Measurements from ENCODE around the gene SHISAL2B.
"Not testable (repeated sequence)": the region's sequence is repeated elsewhere in the genome, so short reads cannot be mapped to it uniquely, and the experiment has no call there.

The SHISAL2B gene

GRCh38 chr5:64680289-64680688 is 10.0 kb upstream of the SHISAL2B start:
- no peak overlapping the region for H3K27ac ChIP-seq
- TF ChIP-seq CTCF (conservative IDR thresholded peaks at IDR 0.05), result no peak; the same call in 1 of the 2 replicates

- no peak overlapping the region for H3K27ac ChIP-seq
- peak; percentile 22 for TF ChIP-seq CTCF (conservative IDR thresholded peaks at IDR 0.05)
Measured at GRCh38 chr5:64682608-64683007, 7.7 kb upstream of the SHISAL2B start.

- no peak overlapping the region for H3K27ac ChIP-seq
- no peak for TF ChIP-seq CTCF (conservative IDR thresholded peaks at IDR 0.05)
Measured at GRCh38 chr5:64685866-64686265, 4.4 kb upstream of the SHISAL2B start.

- TF ChIP-seq CTCF (conservative IDR thresholded peaks at IDR 0.05), result no peak
Measured at GRCh38 chr5:64688391-64688790, 1.9 kb upstream of the SHISAL2B start.

GRCh38 chr5:64688965-64689364 is 1.3 kb upstream of the SHISAL2B start:
- no peak for TF ChIP-seq CTCF (conservative IDR thresholded peaks at IDR 0.05)
- no peak overlapping the region for H3K27ac ChIP-seq

More at GRCh38 chr5:64688391-64688790, 1.9 kb upstream of the SHISAL2B start:
- H3K27ac ChIP-seq, result no peak overlapping the region

- no peak overlapping the region for H3K27ac ChIP-seq
- TF ChIP-seq CTCF (conservative IDR thresholded peaks at IDR 0.05), result no peak
Measured at GRCh38 chr5:64690104-64690416, 243 bp upstream of the SHISAL2B start.

- H3K27ac ChIP-seq, result no peak overlapping the region
- no peak for TF ChIP-seq CTCF (conservative IDR thresholded peaks at IDR 0.05)
Measured at GRCh38 chr5:64691291-64691690, 988 bp downstream of the SHISAL2B start.

- TF ChIP-seq CTCF (conservative IDR thresholded peaks at IDR 0.05), result no peak
- no peak overlapping the region for H3K27ac ChIP-seq
Measured at GRCh38 chr5:64693636-64694035, 3.3 kb downstream of the SHISAL2B start.

GRCh38 chr5:64696414-64696813 is 6.1 kb downstream of the SHISAL2B start:
- not testable (repeated sequence) for H3K27ac ChIP-seq
